LNCAP (cell line): ENCODE data around the gene PCSK2.

Source experiments
- TF ChIP-seq, protein P1 (sequence below): fragments of 450-650 bp; IDR thresholded peaks from 2 replicates; pipeline ENCODE4 v1.5.1; 2017; ENCODE audit warnings: mild to moderate bottlenecking

The PCSK2 gene

GRCh38 chr20:17522528-17522927 is 295.7 kb downstream of the PCSK2 start:
- TF ChIP-seq, protein P1, sequence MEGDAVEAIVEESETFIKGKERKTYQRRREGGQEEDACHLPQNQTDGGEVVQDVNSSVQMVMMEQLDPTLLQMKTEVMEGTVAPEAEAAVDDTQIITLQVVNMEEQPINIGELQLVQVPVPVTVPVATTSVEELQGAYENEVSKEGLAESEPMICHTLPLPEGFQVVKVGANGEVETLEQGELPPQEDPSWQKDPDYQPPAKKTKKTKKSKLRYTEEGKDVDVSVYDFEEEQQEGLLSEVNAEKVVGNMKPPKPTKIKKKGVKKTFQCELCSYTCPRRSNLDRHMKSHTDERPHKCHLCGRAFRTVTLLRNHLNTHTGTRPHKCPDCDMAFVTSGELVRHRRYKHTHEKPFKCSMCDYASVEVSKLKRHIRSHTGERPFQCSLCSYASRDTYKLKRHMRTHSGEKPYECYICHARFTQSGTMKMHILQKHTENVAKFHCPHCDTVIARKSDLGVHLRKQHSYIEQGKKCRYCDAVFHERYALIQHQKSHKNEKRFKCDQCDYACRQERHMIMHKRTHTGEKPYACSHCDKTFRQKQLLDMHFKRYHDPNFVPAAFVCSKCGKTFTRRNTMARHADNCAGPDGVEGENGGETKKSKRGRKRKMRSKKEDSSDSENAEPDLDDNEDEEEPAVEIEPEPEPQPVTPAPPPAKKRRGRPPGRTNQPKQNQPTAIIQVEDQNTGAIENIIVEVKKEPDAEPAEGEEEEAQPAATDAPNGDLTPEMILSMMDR: no peak

- TF ChIP-seq, protein P1: no peak
Observed at GRCh38 chr20:17523326-17523725, 296.5 kb downstream of the PCSK2 start.

GRCh38 chr20:17524560-17524959 is 297.7 kb downstream of the PCSK2 start:
- TF ChIP-seq, protein P1: no peak

DNA sequence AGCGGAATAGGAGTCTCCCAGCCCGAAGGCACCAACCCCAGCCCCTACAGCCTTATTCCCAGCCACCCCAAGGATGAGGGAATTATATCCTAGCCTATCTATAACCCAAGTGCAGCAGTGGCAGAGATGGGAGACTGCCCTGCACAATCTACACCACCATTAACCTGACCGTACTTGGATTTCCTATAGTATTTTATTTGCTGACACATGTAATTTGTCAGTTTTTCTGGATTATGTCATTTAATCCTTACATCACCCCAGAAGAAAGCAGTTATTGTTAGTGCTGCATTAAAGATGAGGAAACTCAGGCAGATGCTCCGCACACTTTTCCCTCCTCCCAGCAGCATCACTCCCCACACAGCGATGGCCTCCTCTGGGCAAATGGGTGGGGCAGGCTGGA is 298.3 kb downstream of the PCSK2 start:
- TF ChIP-seq, protein P1: no peak

DNA sequence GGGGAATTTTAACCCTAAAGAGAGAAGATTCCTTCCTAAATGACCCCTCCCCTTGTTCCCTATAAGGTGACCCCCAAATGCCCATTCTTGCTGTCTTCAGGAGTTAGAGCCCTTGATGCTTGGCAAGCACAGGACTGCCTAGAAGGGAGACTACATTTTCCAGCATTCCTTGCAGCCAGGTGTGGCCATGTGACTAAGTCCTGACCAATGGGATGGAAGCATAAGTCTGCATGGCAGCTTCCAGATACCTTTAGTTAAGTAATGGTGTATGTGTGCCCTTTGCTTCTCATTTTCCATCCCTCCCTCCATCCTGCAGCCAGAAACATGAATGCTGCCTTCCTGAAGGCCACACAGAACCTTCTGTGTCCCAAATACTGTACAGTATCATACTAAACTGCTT is 298.8 kb downstream of the PCSK2 start:
- TF ChIP-seq, protein P1: no peak

DNA sequence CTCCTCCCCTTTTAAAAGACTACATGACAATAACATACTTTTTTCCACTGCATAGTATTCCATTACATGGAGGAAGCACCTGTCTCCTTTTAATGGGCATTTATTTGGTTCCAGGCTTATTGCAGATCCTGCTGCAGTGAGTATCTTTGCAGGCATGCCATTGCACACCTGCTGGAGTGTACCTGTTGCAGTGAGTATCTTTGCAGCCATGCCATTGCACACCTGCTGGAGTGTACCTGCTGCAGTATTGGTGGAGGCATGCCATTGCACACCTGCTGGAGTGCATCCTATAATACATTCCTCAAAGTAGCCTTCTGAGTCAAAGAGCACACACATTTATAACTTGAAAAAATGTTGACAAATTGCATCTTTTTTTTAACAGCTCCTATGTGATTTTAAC is 302.7 kb downstream of the PCSK2 start:
- TF ChIP-seq, protein P1: no peak

DNA sequence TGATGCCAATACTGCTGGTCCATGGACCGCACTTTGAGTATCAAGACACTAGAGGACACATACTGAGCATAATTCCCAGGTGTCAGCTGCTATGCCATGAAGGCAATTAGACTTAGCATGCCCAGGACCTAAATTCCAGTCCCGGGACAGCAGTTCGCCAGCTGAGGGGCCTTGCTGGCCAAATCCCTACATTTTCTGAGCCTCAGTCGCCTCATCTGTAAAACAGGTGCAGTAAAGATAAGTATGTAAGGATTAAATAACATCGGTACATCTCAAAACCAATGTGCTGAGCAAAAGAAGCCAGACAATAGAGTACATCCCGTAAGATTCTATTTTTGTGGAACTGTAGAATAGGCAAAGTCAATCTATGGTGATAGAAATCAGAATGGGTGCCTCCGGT is 303.3 kb downstream of the PCSK2 start:
- TF ChIP-seq, protein P1: no peak
